ENCODE measurements around the gene TLCD3A.

The TLCD3A gene

GRCh38 chr17:732067-732901 lies at the start of gene TLCD3A:
TSS of gene TLCD3A (plus strand) at chr17:732596. CDS start at chr17:732648, 52 bp downstream.
- peak within 1 kb of the TSS; percentile 63 to 86 for H3K9ac ChIP-seq (ENCODE audit: low read depth in 1 of 2, low read length in 2 of 2)
- peaks cover 5 to 15% of the 10 kb centered on the region in 2 donors for H3K4me1 ChIP-seq (ENCODE audit: control insufficient read depth in 2 of 2, insufficient read depth in 2 of 2, low read length in 2 of 2)
- no peaks in the 10 kb centered on the region for H3K9me3 ChIP-seq (ENCODE audit: control insufficient read depth in 2 of 2, low read length in 2 of 2)
- H3K36me3 ChIP-seq (ENCODE audit: control insufficient read depth in 2 of 2, insufficient read depth in 2 of 2, low read length in 2 of 2), result no peaks in the 10 kb centered on the region
- H3K27ac ChIP-seq (ENCODE audit: low read depth in 2 of 2, low read length in 2 of 2), result peak within 1 kb of the TSS; percentile 75 to 78
- H3K27me3 ChIP-seq (ENCODE audit: control insufficient read depth in 2 of 2, insufficient read depth in 2 of 2, low read length in 2 of 2), result no peaks in the 10 kb centered on the region
- peak within 1 kb of the TSS; percentile 70 to 73 for H3K4me3 ChIP-seq (ENCODE audit: low read length in 2 of 2)

- peaks cover 0 to 4% of the 10 kb centered on the region in 2 donors for H3K4me1 ChIP-seq (ENCODE audit: control insufficient read depth in 2 of 2, insufficient read depth in 2 of 2, low read length in 2 of 2)
- H3K9me3 ChIP-seq (ENCODE audit: control insufficient read depth in 2 of 2, low read length in 2 of 2), result no peaks in the 10 kb centered on the region
- H3K4me3 ChIP-seq (ENCODE audit: low read length in 2 of 2), result no peak overlapping the region
- H3K36me3 ChIP-seq (ENCODE audit: control insufficient read depth in 2 of 2, insufficient read depth in 2 of 2, low read length in 2 of 2), result peaks cover 3 to 4% of the 10 kb centered on the region in 2 donors
- no peak overlapping the region for H3K9ac ChIP-seq (ENCODE audit: low read depth in 1 of 2, low read length in 2 of 2)
- peak overlapping the region in 1 of 2 donors; percentile 6 for H3K27ac ChIP-seq (ENCODE audit: low read depth in 2 of 2, low read length in 2 of 2)
- H3K27me3 ChIP-seq (ENCODE audit: control insufficient read depth in 2 of 2, insufficient read depth in 2 of 2, low read length in 2 of 2), result no peaks in the 10 kb centered on the region
These were observed 49.4 kb upstream of the TLCD3A start for GRCh38 chr17:683040-683439.

- Histone ChIP-seq H3K9ac (ENCODE audit: low read depth in 1 of 2, low read length in 2 of 2) (no peak overlapping the region), H3K4me1 (ENCODE audit: control insufficient read depth in 2 of 2, insufficient read depth in 2 of 2, low read length in 2 of 2) (peaks cover 0 to 4% of the 10 kb centered on the region in 2 donors)
These were observed 48.7 kb upstream of the TLCD3A start for GRCh38 chr17:683499-684254.

DNA sequence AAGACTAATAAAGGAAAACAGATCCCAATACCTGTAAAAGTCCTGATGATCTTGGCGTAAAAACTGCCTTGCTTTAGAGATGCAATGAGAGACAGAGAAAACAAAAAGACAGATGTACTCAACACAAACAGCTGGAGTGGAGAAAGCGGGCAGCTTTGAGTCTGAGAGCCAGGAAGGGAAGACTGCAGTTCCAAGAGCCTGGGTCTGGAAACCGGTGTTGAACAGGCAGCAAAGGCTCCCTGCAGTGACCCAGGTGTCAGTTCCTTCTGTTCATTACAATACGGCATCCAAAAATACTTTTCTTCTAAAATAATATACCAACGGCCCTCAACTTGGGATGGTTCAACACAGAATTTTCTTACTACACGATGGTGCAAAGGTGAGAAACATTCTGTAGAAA lies 47.4 kb upstream of the TLCD3A start:
- Histone ChIP-seq H3K9ac (ENCODE audit: low read depth in 1 of 2, low read length in 2 of 2) (no peak overlapping the region), H3K9me3 (ENCODE audit: control insufficient read depth in 2 of 2, low read length in 2 of 2) (no peaks in the 10 kb centered on the region), H3K27me3 (ENCODE audit: control insufficient read depth in 2 of 2, insufficient read depth in 2 of 2, low read length in 2 of 2) (no peaks in the 10 kb centered on the region), H3K4me3 (ENCODE audit: low read length in 2 of 2) (no peak overlapping the region), H3K27ac (ENCODE audit: low read depth in 2 of 2, low read length in 2 of 2) (no peak overlapping the region), H3K36me3 (ENCODE audit: control insufficient read depth in 2 of 2, insufficient read depth in 2 of 2, low read length in 2 of 2) (peaks cover 6% of the 10 kb centered on the region in 2 donors), H3K4me1 (ENCODE audit: control insufficient read depth in 2 of 2, insufficient read depth in 2 of 2, low read length in 2 of 2) (peaks cover 0 to 6% of the 10 kb centered on the region in 2 donors)

More at GRCh38 chr17:683499-684254, 48.7 kb upstream of the TLCD3A start:
- peaks cover 3 to 4% of the 10 kb centered on the region in 2 donors for H3K36me3 ChIP-seq (ENCODE audit: control insufficient read depth in 2 of 2, insufficient read depth in 2 of 2, low read length in 2 of 2)
- H3K27ac ChIP-seq (ENCODE audit: low read depth in 2 of 2, low read length in 2 of 2), result no peak overlapping the region
- no peaks in the 10 kb centered on the region for H3K9me3 ChIP-seq (ENCODE audit: control insufficient read depth in 2 of 2, low read length in 2 of 2)
- H3K27me3 ChIP-seq (ENCODE audit: control insufficient read depth in 2 of 2, insufficient read depth in 2 of 2, low read length in 2 of 2), result no peaks in the 10 kb centered on the region
- no peak overlapping the region for H3K4me3 ChIP-seq (ENCODE audit: low read length in 2 of 2)

- Histone ChIP-seq H3K27me3 (ENCODE audit: control insufficient read depth in 2 of 2, insufficient read depth in 2 of 2, low read length in 2 of 2) (no peaks in the 10 kb centered on the region), H3K9ac (ENCODE audit: low read depth in 1 of 2, low read length in 2 of 2) (no peak overlapping the region), H3K27ac (ENCODE audit: low read depth in 2 of 2, low read length in 2 of 2) (peak overlapping the region in 1 of 2 donors; percentile 34), H3K4me3 (ENCODE audit: low read length in 2 of 2) (no peak overlapping the region), H3K4me1 (ENCODE audit: control insufficient read depth in 2 of 2, insufficient read depth in 2 of 2, low read length in 2 of 2) (peaks cover 0 to 6% of the 10 kb centered on the region in 2 donors), H3K36me3 (ENCODE audit: control insufficient read depth in 2 of 2, insufficient read depth in 2 of 2, low read length in 2 of 2) (peaks cover 12 to 15% of the 10 kb centered on the region in 2 donors), H3K9me3 (ENCODE audit: control insufficient read depth in 2 of 2, low read length in 2 of 2) (no peaks in the 10 kb centered on the region)
These were observed 44.1 kb upstream of the TLCD3A start for GRCh38 chr17:688100-688989.

DNA sequence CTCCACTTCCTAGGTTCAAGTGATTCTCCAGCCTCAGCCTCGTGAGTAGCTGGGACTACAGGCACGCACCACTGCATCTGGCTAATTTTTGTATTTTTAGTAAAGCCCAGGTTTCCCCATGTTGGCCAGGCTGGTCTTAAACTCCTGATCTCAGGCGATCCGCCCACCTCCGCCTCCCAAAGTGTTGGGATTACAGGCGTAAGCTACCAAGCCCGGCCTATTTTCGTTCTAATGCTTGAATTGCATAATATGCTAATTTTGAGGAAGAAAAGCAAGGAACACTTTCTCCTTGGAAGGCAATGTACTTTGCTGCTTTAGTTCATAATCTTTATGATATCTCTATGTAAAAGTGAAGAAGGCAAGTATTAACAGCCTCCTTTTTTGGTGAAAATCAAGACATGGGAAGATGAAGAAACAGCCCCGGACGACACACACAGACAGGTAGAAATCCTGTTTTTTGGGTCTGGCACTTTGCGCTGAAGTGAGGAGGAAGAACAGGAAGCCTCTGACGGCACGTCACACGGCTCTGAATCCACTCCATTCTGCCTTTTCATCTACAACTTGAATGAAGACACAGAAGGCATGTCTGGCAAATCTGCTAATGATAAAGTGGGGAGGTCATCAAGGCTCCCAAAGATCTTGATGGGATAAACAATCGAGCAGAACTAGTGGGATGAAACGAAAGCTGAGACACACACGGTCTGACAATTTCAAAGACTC lies 42.7 kb upstream of the TLCD3A start:
- H3K4me1 ChIP-seq (ENCODE audit: control insufficient read depth in 2 of 2, insufficient read depth in 2 of 2, low read length in 2 of 2), result peaks cover 0 to 2% of the 10 kb centered on the region in 2 donors
- H3K9me3 ChIP-seq (ENCODE audit: control insufficient read depth in 2 of 2, low read length in 2 of 2), result no peaks in the 10 kb centered on the region
- peaks cover 24 to 28% of the 10 kb centered on the region in 2 donors for H3K36me3 ChIP-seq (ENCODE audit: control insufficient read depth in 2 of 2, insufficient read depth in 2 of 2, low read length in 2 of 2)
- no peaks in the 10 kb centered on the region for H3K27me3 ChIP-seq (ENCODE audit: control insufficient read depth in 2 of 2, insufficient read depth in 2 of 2, low read length in 2 of 2)
- H3K27ac ChIP-seq (ENCODE audit: low read depth in 2 of 2, low read length in 2 of 2), result no peak overlapping the region
- no peak overlapping the region for H3K4me3 ChIP-seq (ENCODE audit: low read length in 2 of 2)
- H3K9ac ChIP-seq (ENCODE audit: low read depth in 1 of 2, low read length in 2 of 2), result no peak overlapping the region

DNA sequence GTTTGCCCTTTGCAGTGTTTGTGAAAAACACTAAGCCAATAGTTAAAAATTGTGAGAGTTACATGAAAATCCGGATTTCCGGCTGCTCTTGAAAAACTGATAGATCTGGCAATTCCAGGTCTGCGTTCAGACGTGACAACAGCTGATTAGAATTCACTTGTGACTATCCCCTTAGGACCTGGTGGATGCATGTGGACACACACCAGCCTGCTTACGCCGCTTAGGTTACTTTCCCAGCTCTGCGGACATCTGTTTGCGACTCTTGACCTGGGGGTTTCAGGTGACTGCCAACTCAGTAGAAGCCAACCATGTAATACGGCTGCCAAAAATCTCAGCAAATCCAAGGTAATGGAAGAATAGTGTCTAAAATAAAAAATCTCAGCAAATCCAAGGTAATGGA lies 42.0 kb upstream of the TLCD3A start:
- no peak overlapping the region for H3K9ac ChIP-seq (ENCODE audit: low read depth in 1 of 2, low read length in 2 of 2)
- no peaks in the 10 kb centered on the region for H3K27me3 ChIP-seq (ENCODE audit: control insufficient read depth in 2 of 2, insufficient read depth in 2 of 2, low read length in 2 of 2)
- H3K4me3 ChIP-seq (ENCODE audit: low read length in 2 of 2), result no peak overlapping the region
- H3K4me1 ChIP-seq (ENCODE audit: control insufficient read depth in 2 of 2, insufficient read depth in 2 of 2, low read length in 2 of 2), result peaks cover 0 to 2% of the 10 kb centered on the region in 2 donors
- no peak overlapping the region for H3K27ac ChIP-seq (ENCODE audit: low read depth in 2 of 2, low read length in 2 of 2)
- H3K36me3 ChIP-seq (ENCODE audit: control insufficient read depth in 2 of 2, insufficient read depth in 2 of 2, low read length in 2 of 2), result peaks cover 31 to 34% of the 10 kb centered on the region in 2 donors
- no peaks in the 10 kb centered on the region for H3K9me3 ChIP-seq (ENCODE audit: control insufficient read depth in 2 of 2, low read length in 2 of 2)

- H3K36me3 ChIP-seq (ENCODE audit: control insufficient read depth in 2 of 2, insufficient read depth in 2 of 2, low read length in 2 of 2), result peaks cover 34 to 42% of the 10 kb centered on the region in 2 donors
- H3K27ac ChIP-seq (ENCODE audit: low read depth in 2 of 2, low read length in 2 of 2), result no peak overlapping the region
- H3K4me1 ChIP-seq (ENCODE audit: control insufficient read depth in 2 of 2, insufficient read depth in 2 of 2, low read length in 2 of 2), result peaks cover 0 to 2% of the 10 kb centered on the region in 2 donors
- H3K4me3 ChIP-seq (ENCODE audit: low read length in 2 of 2), result no peak overlapping the region
- H3K27me3 ChIP-seq (ENCODE audit: control insufficient read depth in 2 of 2, insufficient read depth in 2 of 2, low read length in 2 of 2), result no peaks in the 10 kb centered on the region
- no peaks in the 10 kb centered on the region for H3K9me3 ChIP-seq (ENCODE audit: control insufficient read depth in 2 of 2, low read length in 2 of 2)
- no peak overlapping the region for H3K9ac ChIP-seq (ENCODE audit: low read depth in 1 of 2, low read length in 2 of 2)
These were observed 41.0 kb upstream of the TLCD3A start for GRCh38 chr17:691423-691822.

DNA sequence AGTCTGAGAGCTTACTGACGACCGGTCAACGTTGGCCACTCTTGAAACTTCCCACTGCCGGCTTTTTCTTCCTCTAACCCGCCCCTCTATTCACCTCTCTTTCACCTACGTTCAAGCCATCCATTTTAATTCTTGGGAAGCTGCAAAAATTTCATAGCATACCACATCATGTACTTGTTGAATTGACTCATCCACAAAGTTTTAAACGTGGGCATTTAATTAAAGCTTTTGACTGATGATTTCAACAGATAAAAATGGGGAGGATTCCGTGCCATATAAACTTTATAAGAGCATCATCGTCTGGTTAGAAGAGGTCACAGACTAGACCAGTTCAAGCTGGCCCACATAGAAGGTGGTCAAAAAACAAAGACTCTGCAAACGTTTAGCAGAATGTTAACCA lies 40.3 kb upstream of the TLCD3A start:
- H3K36me3 ChIP-seq (ENCODE audit: control insufficient read depth in 2 of 2, insufficient read depth in 2 of 2, low read length in 2 of 2), result peaks cover 40 to 45% of the 10 kb centered on the region in 2 donors

More for the DNA sequence above, 40.3 kb upstream of the TLCD3A start:
- no peak overlapping the region for H3K9ac ChIP-seq (ENCODE audit: low read depth in 1 of 2, low read length in 2 of 2)
- no peaks in the 10 kb centered on the region for H3K27me3 ChIP-seq (ENCODE audit: control insufficient read depth in 2 of 2, insufficient read depth in 2 of 2, low read length in 2 of 2)
- no peak overlapping the region for H3K27ac ChIP-seq (ENCODE audit: low read depth in 2 of 2, low read length in 2 of 2)
- peaks cover 0 to 2% of the 10 kb centered on the region in 2 donors for H3K4me1 ChIP-seq (ENCODE audit: control insufficient read depth in 2 of 2, insufficient read depth in 2 of 2, low read length in 2 of 2)
- H3K4me3 ChIP-seq (ENCODE audit: low read length in 2 of 2), result no peak overlapping the region
- no peaks in the 10 kb centered on the region for H3K9me3 ChIP-seq (ENCODE audit: control insufficient read depth in 2 of 2, low read length in 2 of 2)

Data from mucosa of rectum (tissue), 2 donors.